ENCODE results near the gene MYBBP1A. TPM values are rescaled to one million over a fixed set of nuclear protein-coding genes. Genes with fewer than 3 reads are reported as not detected.
A peak's percentile ranks its signal among the peaks of the same experiment; 100 is the strongest.

MYBBP1A gene
- polyA plus RNA-seq, 3 donors, result 4.2 to 22.3 (median 5.3) TPM

DNA sequence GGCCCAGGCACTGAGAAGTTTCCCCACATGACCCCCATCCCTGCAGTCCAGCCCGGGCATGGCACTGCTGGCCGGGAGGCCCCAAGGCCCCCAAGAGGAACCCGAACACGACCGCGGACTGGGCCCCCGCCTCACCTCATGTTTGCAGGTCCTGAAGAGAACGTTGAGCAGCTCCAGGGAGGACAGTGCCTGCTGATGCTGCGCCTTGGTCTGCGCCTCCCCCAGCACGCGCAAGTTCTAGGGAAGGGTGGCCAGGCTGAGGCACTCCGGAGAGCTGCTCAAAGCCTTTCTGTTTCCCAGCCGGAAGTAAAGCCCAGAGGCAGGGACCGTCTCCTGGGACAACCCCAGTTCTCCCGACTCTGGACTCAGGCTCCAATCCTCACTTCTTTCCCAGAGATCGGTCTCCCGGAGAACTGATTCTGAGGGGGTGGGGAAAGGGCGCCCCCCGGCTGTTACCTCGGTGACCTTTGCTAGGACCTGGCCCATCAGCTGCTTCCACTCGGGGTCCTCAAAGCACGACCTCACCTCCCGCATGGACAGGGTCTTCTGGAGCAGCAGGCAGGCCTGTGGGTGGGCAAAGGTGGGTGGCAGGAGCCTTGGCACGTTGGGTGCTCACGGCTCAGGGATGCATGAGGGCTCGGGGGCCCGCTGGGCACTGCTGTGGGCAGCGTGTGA lies 13.7 kb downstream of the MYBBP1A start:
- peaks cover 43 to 84% of the 10 kb centered on the region in 2 donors for H3K36me3 Mint-ChIP-seq
- no peak overlapping the region for H3K27ac Mint-ChIP-seq
- Histone ChIP-seq H3K79me2 (ENCODE audit: insufficient read depth, low read length) (no peaks in the 10 kb centered on the region), H3K9me3 (replicated peaks in 1 of 2; ENCODE audit: control insufficient read depth in 1 of 2, insufficient read depth in 1 of 2, low read length in 2 of 2) (no peaks in the 10 kb centered on the region), H3K36me3 (replicated peaks in 1 of 2; ENCODE audit: control insufficient read depth in 1 of 2, insufficient read depth in 2 of 2, low read length in 2 of 2) (peaks cover 72 to 78% of the 10 kb centered on the region in 2 donors), H3K27ac (ENCODE audit: low read depth in 1 of 2, low read length in 2 of 2) (no peak overlapping the region), H3K4me1 (ENCODE audit: control insufficient read depth in 1 of 2, insufficient read depth in 2 of 2, low read length in 2 of 2) (peaks cover 7 to 10% of the 10 kb centered on the region in 2 donors), H4K20me1 (ENCODE audit: insufficient read depth, low read length) (no peaks in the 10 kb centered on the region), H3K9ac (ENCODE audit: insufficient read depth, low read length, poor library complexity, severe bottlenecking) (no peak overlapping the region), H3K4me3 (replicated peaks in 1 of 3; ENCODE audit: low read depth in 2 of 3, low read length in 3 of 3) (no peak overlapping the region), H2AFZ (ENCODE audit: insufficient read depth, low read depth, low read length, poor library complexity, severe bottlenecking) (no peak overlapping the region), H3K4me2 (replicated peaks; ENCODE audit: extremely low read depth, low read length, poor library complexity, severe bottlenecking) (no peak overlapping the region), H3K27me3 (ENCODE audit: control insufficient read depth in 2 of 2, insufficient read depth in 2 of 2, low read length in 2 of 2) (no peaks in the 10 kb centered on the region)
- peaks cover 12% of the 10 kb centered on the region for H3K4me1 Mint-ChIP-seq
- no peaks in the 10 kb centered on the region for H3K9me3 Mint-ChIP-seq
- TF ChIP-seq, protein P1, sequence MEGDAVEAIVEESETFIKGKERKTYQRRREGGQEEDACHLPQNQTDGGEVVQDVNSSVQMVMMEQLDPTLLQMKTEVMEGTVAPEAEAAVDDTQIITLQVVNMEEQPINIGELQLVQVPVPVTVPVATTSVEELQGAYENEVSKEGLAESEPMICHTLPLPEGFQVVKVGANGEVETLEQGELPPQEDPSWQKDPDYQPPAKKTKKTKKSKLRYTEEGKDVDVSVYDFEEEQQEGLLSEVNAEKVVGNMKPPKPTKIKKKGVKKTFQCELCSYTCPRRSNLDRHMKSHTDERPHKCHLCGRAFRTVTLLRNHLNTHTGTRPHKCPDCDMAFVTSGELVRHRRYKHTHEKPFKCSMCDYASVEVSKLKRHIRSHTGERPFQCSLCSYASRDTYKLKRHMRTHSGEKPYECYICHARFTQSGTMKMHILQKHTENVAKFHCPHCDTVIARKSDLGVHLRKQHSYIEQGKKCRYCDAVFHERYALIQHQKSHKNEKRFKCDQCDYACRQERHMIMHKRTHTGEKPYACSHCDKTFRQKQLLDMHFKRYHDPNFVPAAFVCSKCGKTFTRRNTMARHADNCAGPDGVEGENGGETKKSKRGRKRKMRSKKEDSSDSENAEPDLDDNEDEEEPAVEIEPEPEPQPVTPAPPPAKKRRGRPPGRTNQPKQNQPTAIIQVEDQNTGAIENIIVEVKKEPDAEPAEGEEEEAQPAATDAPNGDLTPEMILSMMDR (IDR thresholded peaks at IDR 0.05), result no peak
- DNase-seq, result no peak
- H3K27me3 Mint-ChIP-seq (ENCODE audit: low read depth in 3 of 3), result peaks cover 0 to 4% (median 0%) of the 10 kb centered on the region in 3 donors
- WGBS (ENCODE audit: insufficient coverage), result 82% methylated on average over 18 of the region's 29 CpGs
- H3K4me3 Mint-ChIP-seq, result no peak overlapping the region
- intact Hi-C loops (cut with micrococcal nuclease), result no loop called here

DNA sequence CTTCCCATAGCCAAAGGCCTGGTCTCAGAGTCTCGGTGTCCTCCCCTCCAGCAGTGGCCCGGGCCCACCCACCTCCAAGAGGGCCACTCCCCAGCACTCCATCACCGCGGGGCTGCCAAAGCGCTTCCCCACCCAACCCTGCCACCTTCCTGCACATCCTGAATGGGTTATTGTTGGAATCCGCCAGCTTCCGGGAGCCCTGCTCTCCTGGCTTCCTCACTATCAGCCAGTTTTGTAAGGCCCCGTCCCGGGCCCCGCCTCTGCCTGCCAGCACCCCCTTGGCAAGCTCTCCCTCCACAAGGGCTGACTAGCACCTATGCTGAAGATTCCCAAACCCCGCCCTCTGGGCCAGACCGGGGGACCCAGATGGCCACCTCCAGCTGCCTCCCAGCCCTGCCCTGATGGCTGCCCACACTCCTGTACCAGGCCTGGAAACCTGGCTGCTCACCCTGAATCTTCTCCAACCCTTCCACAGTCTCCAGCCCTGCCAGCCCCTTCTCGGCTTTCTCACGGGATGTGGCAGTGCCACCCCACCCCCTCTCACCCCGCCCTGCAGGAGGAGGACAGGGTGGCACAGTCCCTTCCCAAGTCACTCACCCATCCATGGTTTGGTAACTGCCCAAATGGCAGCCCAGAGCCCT lies 14.4 kb downstream of the MYBBP1A start:
- DNase-seq, result no peak
- no peak overlapping the region for H3K27ac ChIP-seq (ENCODE audit: low read depth in 1 of 2, low read length in 2 of 2)
- WGBS (ENCODE audit: insufficient coverage), result 52% methylated on average over 15 of the region's 15 CpGs
- intact Hi-C loops (cut with micrococcal nuclease), result no loop called here
- H3K9me3 ChIP-seq (replicated peaks in 1 of 2; ENCODE audit: control insufficient read depth in 1 of 2, insufficient read depth in 1 of 2, low read length in 2 of 2), result no peaks in the 10 kb centered on the region
- Mint-ChIP-seq H3K4me3 (no peak overlapping the region), H3K4me1 (peaks cover 16% of the 10 kb centered on the region), H3K36me3 (peaks cover 42 to 77% of the 10 kb centered on the region in 2 donors), H3K9me3 (no peaks in the 10 kb centered on the region), H3K27ac (peak overlapping the region in 1 of 7 donors; percentile 50), H3K27me3 (ENCODE audit: low read depth in 3 of 3) (peaks cover 0 to 3% (median 2%) of the 10 kb centered on the region in 3 donors)
- no peak overlapping the region for H3K4me3 ChIP-seq (replicated peaks in 1 of 3; ENCODE audit: low read depth in 2 of 3, low read length in 3 of 3)
- no peak overlapping the region for H3K4me2 ChIP-seq (replicated peaks; ENCODE audit: extremely low read depth, low read length, poor library complexity, severe bottlenecking)
- H3K79me2 ChIP-seq (ENCODE audit: insufficient read depth, low read length), result no peaks in the 10 kb centered on the region
- H3K27me3 ChIP-seq (ENCODE audit: control insufficient read depth in 2 of 2, insufficient read depth in 2 of 2, low read length in 2 of 2), result no peaks in the 10 kb centered on the region
- no peaks in the 10 kb centered on the region for H4K20me1 ChIP-seq (ENCODE audit: insufficient read depth, low read length)
- TF ChIP-seq, protein P1 (IDR thresholded peaks at IDR 0.05), result no peak
- no peak overlapping the region for H3K9ac ChIP-seq (ENCODE audit: insufficient read depth, low read length, poor library complexity, severe bottlenecking)
- peaks cover 14 to 17% of the 10 kb centered on the region in 2 donors for H3K4me1 ChIP-seq (ENCODE audit: control insufficient read depth in 1 of 2, insufficient read depth in 2 of 2, low read length in 2 of 2)
- H3K36me3 ChIP-seq (replicated peaks in 1 of 2; ENCODE audit: control insufficient read depth in 1 of 2, insufficient read depth in 2 of 2, low read length in 2 of 2), result peaks cover 70 to 74% of the 10 kb centered on the region in 2 donors
- no peak overlapping the region for H2AFZ ChIP-seq (ENCODE audit: insufficient read depth, low read depth, low read length, poor library complexity, severe bottlenecking)
